NB4 (cell line): Measurements from ENCODE around the gene ASGR1.

ENCODE experiments used
- CTCF ChIP-seq: IDR thresholded peaks from one replicate; pipeline ENCODE4 v1.5.1; 2012; ENCODE audit warnings: low read depth, low read length
- MYC ChIP-seq: IDR thresholded peaks from 2 replicates; pipeline ENCODE4 v1.6.1; 2011; ENCODE audit warnings: low read depth, low read length
- POLR2A ChIP-seq: IDR thresholded peaks from 2 replicates; pipeline ENCODE4 v1.6.1; 2011; ENCODE audit warnings: mild to moderate bottlenecking; ENCODE audit not compliant: insufficient read length; ENCODE audit errors: extremely low read depth

GRCh38 chr17:7204336-7204735, 25.2 kb upstream of the ASGR1 start:
- TF ChIP-seq CTCF = no peak
- TF ChIP-seq POLR2A = no peak
- TF ChIP-seq MYC = no peak
